Measurements from ENCODE around the gene TRAFD1. TPM values are rescaled to one million over a fixed set of nuclear protein-coding genes. Genes with fewer than 3 reads are reported as not detected.

TRAFD1 gene
- total and polyA plus RNA-seq, 9 of the 15 experiments (the other 6 are each of a cell fraction or from before 2014, with no cell fraction given), result 41.3 to 85.5 (median 54.5) TPM

- TF ChIP-seq, protein P1, sequence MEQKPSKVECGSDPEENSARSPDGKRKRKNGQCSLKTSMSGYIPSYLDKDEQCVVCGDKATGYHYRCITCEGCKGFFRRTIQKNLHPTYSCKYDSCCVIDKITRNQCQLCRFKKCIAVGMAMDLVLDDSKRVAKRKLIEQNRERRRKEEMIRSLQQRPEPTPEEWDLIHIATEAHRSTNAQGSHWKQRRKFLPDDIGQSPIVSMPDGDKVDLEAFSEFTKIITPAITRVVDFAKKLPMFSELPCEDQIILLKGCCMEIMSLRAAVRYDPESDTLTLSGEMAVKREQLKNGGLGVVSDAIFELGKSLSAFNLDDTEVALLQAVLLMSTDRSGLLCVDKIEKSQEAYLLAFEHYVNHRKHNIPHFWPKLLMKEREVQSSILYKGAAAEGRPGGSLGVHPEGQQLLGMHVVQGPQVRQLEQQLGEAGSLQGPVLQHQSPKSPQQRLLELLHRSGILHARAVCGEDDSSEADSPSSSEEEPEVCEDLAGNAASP (IDR thresholded peaks at IDR 0.05), result no peak
- TF ChIP-seq XRCC5 (IDR thresholded peaks at IDR 0.05; ENCODE audit: low read depth, low read length) (peak; percentile 47; the same call in 1 of the 2 replicates), BACH1 (tag; IDR thresholded peaks at IDR 0.05) (no peak), FIP1L1 (IDR thresholded peaks at IDR 0.05; ENCODE audit: low read depth, low read length, poor library complexity, severe bottlenecking) (no peak), TCF7L2 (IDR thresholded peaks at IDR 0.05; ENCODE audit: low read depth, low read length) (no peak), NONO (IDR thresholded peaks at IDR 0.05; ENCODE audit: low read depth in 2 of 2, low read length in 1 of 2) (no peak), NR3C1 (CRISPR knock-in tag; IDR thresholded peaks at IDR 0.05) (no peak), ARID2 (IDR thresholded peaks at IDR 0.05) (0 out of 2 replicates have a peak, but pooled peaks have one; percentile 19), ZNF717 (CRISPR knock-in tag; IDR thresholded peaks at IDR 0.05) (no peak), JUNB (CRISPR knock-in tag; conservative IDR thresholded peaks at IDR 0.05) (no peak), TAL1 (IDR thresholded peaks at IDR 0.05) (no peak), NFATC3 (IDR thresholded peaks at IDR 0.05) (no peak), HMG20B (CRISPR knock-in tag; IDR thresholded peaks at IDR 0.05) (no peak), TFAP4 (CRISPR knock-in tag; IDR thresholded peaks at IDR 0.05; ENCODE audit: borderline replicate concordance) (no peak), RBM17 (IDR thresholded peaks at IDR 0.05; ENCODE audit: borderline replicate concordance, low read depth, low read length) (no peak)
- TF ChIP-seq, protein P2, sequence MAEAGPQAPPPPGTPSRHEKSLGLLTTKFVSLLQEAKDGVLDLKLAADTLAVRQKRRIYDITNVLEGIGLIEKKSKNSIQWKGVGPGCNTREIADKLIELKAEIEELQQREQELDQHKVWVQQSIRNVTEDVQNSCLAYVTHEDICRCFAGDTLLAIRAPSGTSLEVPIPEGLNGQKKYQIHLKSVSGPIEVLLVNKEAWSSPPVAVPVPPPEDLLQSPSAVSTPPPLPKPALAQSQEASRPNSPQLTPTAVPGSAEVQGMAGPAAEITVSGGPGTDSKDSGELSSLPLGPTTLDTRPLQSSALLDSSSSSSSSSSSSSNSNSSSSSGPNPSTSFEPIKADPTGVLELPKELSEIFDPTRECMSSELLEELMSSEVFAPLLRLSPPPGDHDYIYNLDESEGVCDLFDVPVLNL (CRISPR knock-in tag; IDR thresholded peaks at IDR 0.05; ENCODE audit: low read depth), result no peak
Measured at GRCh38 chr12:112198120-112198733, 72.9 kb downstream of the TRAFD1 start (continued).
